ENCODE measurements around the gene KIAA0040. TPM values are rescaled to one million over a fixed set of nuclear protein-coding genes. Genes with fewer than 3 reads are reported as not detected.

Gene KIAA0040
- total RNA-seq, 1 experiment from 2014 or later = 32.4 TPM

GRCh38 chr1:175131095-175131494 lies 61.5 kb downstream of the KIAA0040 start:
- Histone ChIP-seq H3K9me2 (ENCODE audit: insufficient read depth) (no peaks in the 10 kb centered on the region), H3K79me2 (ENCODE audit: insufficient read depth, low read length) (no peaks in the 10 kb centered on the region), H3K9ac (ENCODE audit: low read length) (no peak overlapping the region), H3K4me1 (ENCODE audit: control insufficient read depth in 1 of 2, insufficient read depth in 2 of 2, low read length in 2 of 2) (peaks cover 0 to 8% of the 10 kb centered on the region in 2 experiments; a peak in 1 of 4 replicates), H3K27ac (ENCODE audit: low read depth, low read length) (no peak overlapping the region), H3K27me3 (ENCODE audit: insufficient read depth, low read length) (peaks cover 5% of the 10 kb centered on the region), H3K4me2 (ENCODE audit: low read length) (no peak overlapping the region), H3K4me3 (replicated peaks in 1 of 2; ENCODE audit: low read depth in 1 of 2, low read length in 2 of 2) (no peak overlapping the region), H4K20me1 (ENCODE audit: insufficient read depth) (no peaks in the 10 kb centered on the region), H2AFZ (ENCODE audit: low read depth, low read length, poor library complexity, severe bottlenecking) (no peak overlapping the region), H3K9me3 (ENCODE audit: control insufficient read depth in 1 of 2, insufficient read depth in 1 of 2, low read depth in 1 of 2, low read length in 2 of 2) (no peaks in the 10 kb centered on the region), H3K36me3 (ENCODE audit: control insufficient read depth in 1 of 2, insufficient read depth in 2 of 2, low read length in 2 of 2) (no peaks in the 10 kb centered on the region)
- ATAC-seq (no peak), DNase-seq (ENCODE audit: low read depth, low spot score) (no peak)
- ChIA-PET RAD21 (ENCODE audit: low non-redundant PET in 1 of 2, low total read pairs in 2 of 2, uncharacterized antibody in 2 of 2, unreplicated experiment in 2 of 2) (no interaction called here), CTCF (no interaction called here), POLR2A (no interaction called here)
- intact Hi-C loops (cut with micrococcal nuclease) = no loop called here
- TF ChIP-seq FOSL1 (IDR thresholded peaks at IDR 0.05; ENCODE audit: low read depth) = no peak
- TF ChIP-seq TCF7L2 (IDR thresholded peaks at IDR 0.05; ENCODE audit: borderline replicate concordance, extremely low read depth, insufficient read depth, insufficient read length) = no peak
- TF ChIP-seq POLR2AphosphoS5 (IDR thresholded peaks at IDR 0.05; ENCODE audit: low read depth, low read length) = no peak
- no peak for TF ChIP-seq ZFX (IDR thresholded peaks at IDR 0.05)
- no peak for TF ChIP-seq CTCF (IDR thresholded peaks at IDR 0.05 in 2 of 3, conservative IDR thresholded peaks at IDR 0.05 in 1 of 3; ENCODE audit: borderline replicate concordance in 1 of 3, insufficient read depth in 1 of 3, low read depth in 2 of 3, low read length in 2 of 3)
- no peak for TF ChIP-seq SP1 (IDR thresholded peaks at IDR 0.05; ENCODE audit: low read depth)
- no peak for TF ChIP-seq CBX3 (IDR thresholded peaks at IDR 0.05; ENCODE audit: low read depth)
- TF ChIP-seq REST (IDR thresholded peaks at IDR 0.05; ENCODE audit: low read depth) = no peak
- TF ChIP-seq CEBPB (IDR thresholded peaks at IDR 0.05; ENCODE audit: low read depth) = no peak
- TF ChIP-seq, protein P1, sequence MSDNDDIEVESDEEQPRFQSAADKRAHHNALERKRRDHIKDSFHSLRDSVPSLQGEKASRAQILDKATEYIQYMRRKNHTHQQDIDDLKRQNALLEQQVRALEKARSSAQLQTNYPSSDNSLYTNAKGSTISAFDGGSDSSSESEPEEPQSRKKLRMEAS (IDR thresholded peaks at IDR 0.05) = no peak
- TF ChIP-seq, protein P2, sequence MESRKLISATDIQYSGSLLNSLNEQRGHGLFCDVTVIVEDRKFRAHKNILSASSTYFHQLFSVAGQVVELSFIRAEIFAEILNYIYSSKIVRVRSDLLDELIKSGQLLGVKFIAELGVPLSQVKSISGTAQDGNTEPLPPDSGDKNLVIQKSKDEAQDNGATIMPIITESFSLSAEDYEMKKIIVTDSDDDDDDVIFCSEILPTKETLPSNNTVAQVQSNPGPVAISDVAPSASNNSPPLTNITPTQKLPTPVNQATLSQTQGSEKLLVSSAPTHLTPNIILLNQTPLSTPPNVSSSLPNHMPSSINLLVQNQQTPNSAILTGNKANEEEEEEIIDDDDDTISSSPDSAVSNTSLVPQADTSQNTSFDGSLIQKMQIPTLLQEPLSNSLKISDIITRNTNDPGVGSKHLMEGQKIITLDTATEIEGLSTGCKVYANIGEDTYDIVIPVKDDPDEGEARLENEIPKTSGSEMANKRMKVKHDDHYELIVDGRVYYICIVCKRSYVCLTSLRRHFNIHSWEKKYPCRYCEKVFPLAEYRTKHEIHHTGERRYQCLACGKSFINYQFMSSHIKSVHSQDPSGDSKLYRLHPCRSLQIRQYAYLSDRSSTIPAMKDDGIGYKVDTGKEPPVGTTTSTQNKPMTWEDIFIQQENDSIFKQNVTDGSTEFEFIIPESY (IDR thresholded peaks at IDR 0.05; ENCODE audit: extremely low read depth, insufficient replicate concordance, low read length) = no peak
- TF ChIP-seq SRF (IDR thresholded peaks at IDR 0.05; ENCODE audit: low read depth) = no peak
- TF ChIP-seq EGR1 (IDR thresholded peaks at IDR 0.05; ENCODE audit: low read depth) = no peak
- TF ChIP-seq ELF1 (IDR thresholded peaks at IDR 0.05; ENCODE audit: borderline replicate concordance, low read depth) = no peak
- no TSS peak for BruUV-seq (replicated peaks)

All from HCT116 (cell line).